ENCODE data around the gene ACOX3.

DNA sequence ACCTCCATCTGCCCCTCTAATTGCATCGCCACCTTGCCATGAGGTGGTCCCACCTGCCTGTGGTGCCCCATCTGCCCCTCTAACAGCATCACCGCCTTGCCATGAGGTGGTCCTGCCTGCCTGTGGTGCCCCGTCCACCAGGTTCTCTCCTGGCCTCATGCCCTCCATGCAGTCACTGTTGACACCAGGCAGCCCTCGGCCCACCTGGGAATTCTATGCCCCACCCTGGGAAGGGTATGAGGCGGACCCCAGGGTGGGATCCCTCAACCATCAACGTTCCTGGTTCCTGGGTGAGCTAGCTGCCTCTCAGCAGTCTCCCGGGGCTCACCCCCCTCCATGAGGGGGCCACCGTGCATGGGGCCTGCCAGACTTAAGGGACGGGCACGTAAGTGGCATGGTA, 38.9 kb downstream of the ACOX3 start:
- TF ChIP-seq, protein P1, sequence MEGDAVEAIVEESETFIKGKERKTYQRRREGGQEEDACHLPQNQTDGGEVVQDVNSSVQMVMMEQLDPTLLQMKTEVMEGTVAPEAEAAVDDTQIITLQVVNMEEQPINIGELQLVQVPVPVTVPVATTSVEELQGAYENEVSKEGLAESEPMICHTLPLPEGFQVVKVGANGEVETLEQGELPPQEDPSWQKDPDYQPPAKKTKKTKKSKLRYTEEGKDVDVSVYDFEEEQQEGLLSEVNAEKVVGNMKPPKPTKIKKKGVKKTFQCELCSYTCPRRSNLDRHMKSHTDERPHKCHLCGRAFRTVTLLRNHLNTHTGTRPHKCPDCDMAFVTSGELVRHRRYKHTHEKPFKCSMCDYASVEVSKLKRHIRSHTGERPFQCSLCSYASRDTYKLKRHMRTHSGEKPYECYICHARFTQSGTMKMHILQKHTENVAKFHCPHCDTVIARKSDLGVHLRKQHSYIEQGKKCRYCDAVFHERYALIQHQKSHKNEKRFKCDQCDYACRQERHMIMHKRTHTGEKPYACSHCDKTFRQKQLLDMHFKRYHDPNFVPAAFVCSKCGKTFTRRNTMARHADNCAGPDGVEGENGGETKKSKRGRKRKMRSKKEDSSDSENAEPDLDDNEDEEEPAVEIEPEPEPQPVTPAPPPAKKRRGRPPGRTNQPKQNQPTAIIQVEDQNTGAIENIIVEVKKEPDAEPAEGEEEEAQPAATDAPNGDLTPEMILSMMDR (IDR thresholded peaks at IDR 0.05) = no peak
- TF ChIP-seq POLR2A (IDR thresholded peaks at IDR 0.05) = no peak
